ENCODE measurements around the gene STRN3. TPM values are rescaled to one million over a fixed set of nuclear protein-coding genes. Genes with fewer than 3 reads are reported as not detected.
"Not testable (repeated sequence)": the region's sequence is repeated elsewhere in the genome, so short reads cannot be mapped to it uniquely, and the experiment has no call there.

STRN3 gene
- polyA plus RNA-seq, 2 donors, result 7.4 to 9.5 TPM

DNA sequence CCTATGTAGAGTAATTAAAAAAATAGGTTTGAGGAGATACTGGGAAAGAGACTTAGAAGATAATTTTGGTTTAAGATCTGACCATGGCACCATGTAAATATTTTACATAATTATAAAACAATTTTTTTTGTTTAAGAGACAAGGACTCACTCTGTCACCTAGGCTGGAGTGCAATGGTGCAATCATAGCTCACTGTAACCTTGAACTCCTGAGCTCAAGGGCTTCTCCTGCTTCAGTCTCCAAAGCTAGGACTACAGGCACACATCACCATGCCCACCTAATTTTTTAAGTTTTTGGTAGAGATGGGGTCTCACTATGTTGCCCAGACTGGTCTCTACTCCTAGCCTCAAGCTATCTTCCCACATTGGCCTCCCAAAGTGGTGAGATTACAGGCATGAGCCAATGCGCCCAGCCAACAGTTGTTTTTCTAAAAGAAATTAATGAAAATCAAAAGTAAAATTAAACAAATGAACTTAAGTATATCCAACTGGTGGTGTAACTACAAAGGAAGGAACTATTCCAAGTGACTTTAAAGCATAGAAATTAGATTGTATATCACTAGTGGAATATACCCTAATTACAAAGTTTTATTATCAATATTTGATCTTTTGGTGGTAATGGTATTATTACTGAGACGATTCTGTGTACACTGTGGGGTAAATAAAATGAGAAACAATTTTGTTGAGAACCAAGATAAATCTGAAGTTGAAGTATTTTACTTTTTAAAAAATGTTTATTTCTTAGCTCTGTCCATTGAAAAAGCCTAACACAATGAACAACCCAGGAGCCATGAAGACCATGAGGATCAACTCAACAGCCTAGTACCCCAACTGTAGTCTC, 122.7 kb downstream of the STRN3 start:
- Histone ChIP-seq H3K36me3 (ENCODE audit: control insufficient read depth in 2 of 2, insufficient read depth in 2 of 2, low read length in 1 of 2) (peaks cover 0 to 3% of the 10 kb centered on the region in 2 donors), H3K27me3 (ENCODE audit: control insufficient read depth in 1 of 2, insufficient read depth in 2 of 2, low read length in 2 of 2) (no peaks in the 10 kb centered on the region), H3K9me3 (ENCODE audit: control insufficient read depth in 2 of 2, insufficient read depth in 1 of 2, low read depth in 1 of 2, low read length in 1 of 2) (no peaks in the 10 kb centered on the region), H3K4me1 (ENCODE audit: control insufficient read depth in 2 of 2, insufficient read depth in 2 of 2, low read length in 1 of 2) (peaks cover 0 to 2% of the 10 kb centered on the region in 2 donors), H3K4me3 (ENCODE audit: low read depth in 1 of 2, low read length in 2 of 2) (no peak overlapping the region), H3K27ac (ENCODE audit: low read depth in 2 of 2, low read length in 1 of 2) (no peak overlapping the region)
- 93 to 96% methylated on average over 2 of the region's 2 CpGs for WGBS, 2 donors

DNA sequence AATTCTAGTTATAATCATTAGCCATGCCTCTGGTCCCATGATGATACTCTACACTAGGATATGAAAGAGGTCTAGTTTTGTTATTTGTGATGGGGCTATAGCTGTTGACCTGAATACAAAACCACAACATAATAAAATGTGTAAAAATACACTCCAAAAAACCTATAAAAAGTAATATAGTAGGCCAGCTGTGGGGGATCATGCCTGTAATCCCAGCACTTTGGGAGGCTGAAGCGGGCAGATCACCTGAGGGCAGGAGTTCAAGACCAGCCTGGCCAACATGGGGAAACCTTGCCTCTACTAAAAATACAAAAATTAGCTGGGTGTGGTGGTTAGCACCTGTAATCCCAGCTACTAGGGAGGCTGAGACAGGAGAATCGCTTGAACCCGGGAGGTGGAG, 129.1 kb downstream of the STRN3 start:
- not testable (repeated sequence) for H3K27me3 ChIP-seq (ENCODE audit: control insufficient read depth in 1 of 2, insufficient read depth in 2 of 2, low read length in 2 of 2); H3K4me3 ChIP-seq (ENCODE audit: low read depth in 1 of 2, low read length in 2 of 2); H3K4me1 ChIP-seq (ENCODE audit: control insufficient read depth in 2 of 2, insufficient read depth in 2 of 2, low read length in 1 of 2); H3K9me3 ChIP-seq (ENCODE audit: control insufficient read depth in 2 of 2, insufficient read depth in 1 of 2, low read depth in 1 of 2, low read length in 1 of 2); H3K27ac ChIP-seq (ENCODE audit: low read depth in 2 of 2, low read length in 1 of 2); H3K36me3 ChIP-seq (ENCODE audit: control insufficient read depth in 2 of 2, insufficient read depth in 2 of 2, low read length in 1 of 2)
- WGBS, 2 donors, result 81 to 90% methylated on average over 3 of the region's 3 CpGs

DNA sequence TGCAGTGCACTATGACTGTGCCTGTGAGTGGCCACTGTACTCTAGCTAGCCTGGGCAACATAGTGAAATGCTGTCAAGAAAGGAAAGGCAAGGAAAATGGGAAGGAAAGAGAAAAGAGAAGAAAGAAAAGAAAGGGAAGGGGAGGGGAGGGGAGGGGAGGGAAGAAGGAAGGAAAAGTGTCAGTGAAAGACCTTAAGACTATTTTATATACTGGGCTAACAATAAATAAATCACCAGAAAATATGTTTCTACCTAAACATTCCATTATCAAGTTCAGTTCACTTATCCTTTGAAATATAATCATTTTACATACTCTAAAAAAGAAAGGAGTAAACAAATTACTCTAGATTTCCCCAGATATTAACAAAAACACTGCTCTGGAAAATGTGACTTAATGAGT, 129.7 kb downstream of the STRN3 start:
- peaks cover 0 to 2% of the 10 kb centered on the region in 2 donors for H3K4me1 ChIP-seq (ENCODE audit: control insufficient read depth in 2 of 2, insufficient read depth in 2 of 2, low read length in 1 of 2)
- peaks cover 0 to 2% of the 10 kb centered on the region in 2 donors for H3K36me3 ChIP-seq (ENCODE audit: control insufficient read depth in 2 of 2, insufficient read depth in 2 of 2, low read length in 1 of 2)
- no peak overlapping the region for H3K27ac ChIP-seq (ENCODE audit: low read depth in 2 of 2, low read length in 1 of 2)
- H3K9me3 ChIP-seq (ENCODE audit: control insufficient read depth in 2 of 2, insufficient read depth in 1 of 2, low read depth in 1 of 2, low read length in 1 of 2), result no peaks in the 10 kb centered on the region
- no peak overlapping the region for H3K4me3 ChIP-seq (ENCODE audit: low read depth in 1 of 2, low read length in 2 of 2)
- no peaks in the 10 kb centered on the region for H3K27me3 ChIP-seq (ENCODE audit: control insufficient read depth in 1 of 2, insufficient read depth in 2 of 2, low read length in 2 of 2)

DNA sequence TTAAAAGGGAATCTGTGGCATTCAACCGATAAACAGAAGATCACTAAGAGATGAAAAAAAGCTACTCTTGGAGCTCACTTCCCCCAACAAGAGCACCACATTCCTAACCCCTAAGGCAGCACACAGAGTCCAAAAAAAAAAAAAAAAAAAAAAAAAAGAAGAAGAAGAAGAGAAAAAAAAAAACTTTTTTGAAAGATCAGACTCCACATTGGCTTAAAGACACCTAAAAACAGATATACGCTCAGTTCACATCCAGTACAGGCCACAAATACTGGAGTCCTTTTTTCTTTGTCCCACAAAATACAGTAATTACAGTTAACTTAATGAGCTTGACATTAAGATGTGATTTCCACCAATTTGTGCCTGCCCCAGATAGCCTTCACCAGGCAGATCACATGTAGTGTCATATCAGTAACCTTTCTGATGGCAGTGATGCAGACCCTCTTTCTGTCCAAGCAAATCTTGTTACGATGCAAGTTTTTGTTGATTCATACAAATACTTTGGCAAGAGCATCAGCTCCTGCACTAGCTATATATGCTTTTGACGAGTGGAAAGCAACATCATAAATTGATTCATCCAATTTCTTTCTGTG, 131.2 kb downstream of the STRN3 start:
- no peaks in the 10 kb centered on the region for H3K4me1 ChIP-seq (ENCODE audit: control insufficient read depth in 2 of 2, insufficient read depth in 2 of 2, low read length in 1 of 2)
- peaks cover 0 to 2% of the 10 kb centered on the region in 2 donors for H3K36me3 ChIP-seq (ENCODE audit: control insufficient read depth in 2 of 2, insufficient read depth in 2 of 2, low read length in 1 of 2)
- no peak overlapping the region for H3K4me3 ChIP-seq (ENCODE audit: low read depth in 1 of 2, low read length in 2 of 2)
- H3K27me3 ChIP-seq (ENCODE audit: control insufficient read depth in 1 of 2, insufficient read depth in 2 of 2, low read length in 2 of 2), result no peaks in the 10 kb centered on the region
- no peak overlapping the region for H3K27ac ChIP-seq (ENCODE audit: low read depth in 2 of 2, low read length in 1 of 2)
- WGBS, 2 donors, result 87 to 92% methylated on average over 4 of the region's 4 CpGs
- no peaks in the 10 kb centered on the region for H3K9me3 ChIP-seq (ENCODE audit: control insufficient read depth in 2 of 2, insufficient read depth in 1 of 2, low read depth in 1 of 2, low read length in 1 of 2)

DNA sequence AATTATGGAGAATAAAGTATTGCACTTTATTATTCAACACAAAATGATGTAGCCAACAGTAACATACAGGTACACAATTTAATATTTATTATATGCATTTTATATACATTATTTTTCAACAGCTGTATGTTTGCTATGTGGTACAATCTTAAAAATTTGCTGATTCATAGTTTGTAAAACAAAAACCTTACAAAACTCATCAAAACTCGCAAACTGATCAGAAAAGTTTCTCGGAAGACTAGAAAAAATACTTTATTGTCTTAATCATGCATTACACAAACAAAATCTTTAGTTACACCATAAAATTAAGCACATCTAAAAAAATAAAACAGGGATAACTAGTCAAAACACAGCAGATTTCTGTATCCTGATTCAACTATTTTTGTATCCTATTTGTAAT, 132.4 kb downstream of the STRN3 start:
- H3K27ac ChIP-seq (ENCODE audit: low read depth in 2 of 2, low read length in 1 of 2), result no peak overlapping the region
- H3K27me3 ChIP-seq (ENCODE audit: control insufficient read depth in 1 of 2, insufficient read depth in 2 of 2, low read length in 2 of 2), result no peaks in the 10 kb centered on the region
- WGBS, 2 donors, result 96 to 100% methylated on average over 2 of the region's 2 CpGs
- H3K4me1 ChIP-seq (ENCODE audit: control insufficient read depth in 2 of 2, insufficient read depth in 2 of 2, low read length in 1 of 2), result no peaks in the 10 kb centered on the region
- H3K4me3 ChIP-seq (ENCODE audit: low read depth in 1 of 2, low read length in 2 of 2), result no peak overlapping the region
- H3K9me3 ChIP-seq (ENCODE audit: control insufficient read depth in 2 of 2, insufficient read depth in 1 of 2, low read depth in 1 of 2, low read length in 1 of 2), result no peaks in the 10 kb centered on the region
- H3K36me3 ChIP-seq (ENCODE audit: control insufficient read depth in 2 of 2, insufficient read depth in 2 of 2, low read length in 1 of 2), result peaks cover 0 to 2% of the 10 kb centered on the region in 2 donors

DNA sequence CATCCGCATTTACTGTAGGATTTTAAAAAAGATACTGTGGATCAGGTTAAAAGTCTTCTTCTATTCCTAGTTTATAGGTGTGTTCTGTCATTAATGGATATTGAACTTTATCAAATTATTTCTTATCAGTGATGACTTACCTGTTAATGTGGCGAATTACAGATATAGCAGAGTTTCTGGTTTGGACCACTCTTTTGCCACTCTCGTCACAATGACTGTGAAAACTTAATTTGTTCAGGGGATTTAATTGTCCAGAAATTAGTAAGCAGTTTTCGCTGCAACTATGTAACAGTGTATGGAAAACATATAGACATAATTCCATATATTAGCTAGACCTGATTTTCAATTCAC, 137.0 kb downstream of the STRN3 start:
- no peaks in the 10 kb centered on the region for H3K36me3 ChIP-seq (ENCODE audit: control insufficient read depth in 2 of 2, insufficient read depth in 2 of 2, low read length in 1 of 2)
- H3K4me1 ChIP-seq (ENCODE audit: control insufficient read depth in 2 of 2, insufficient read depth in 2 of 2, low read length in 1 of 2), result no peaks in the 10 kb centered on the region
- 72 to 77% methylated on average over 4 of the region's 4 CpGs for WGBS, 2 donors
- H3K9me3 ChIP-seq (ENCODE audit: control insufficient read depth in 2 of 2, insufficient read depth in 1 of 2, low read depth in 1 of 2, low read length in 1 of 2), result no peaks in the 10 kb centered on the region
- no peaks in the 10 kb centered on the region for H3K27me3 ChIP-seq (ENCODE audit: control insufficient read depth in 1 of 2, insufficient read depth in 2 of 2, low read length in 2 of 2)
- H3K27ac ChIP-seq (ENCODE audit: low read depth in 2 of 2, low read length in 1 of 2), result no peak overlapping the region
- H3K4me3 ChIP-seq (ENCODE audit: low read depth in 1 of 2, low read length in 2 of 2), result no peak overlapping the region

DNA sequence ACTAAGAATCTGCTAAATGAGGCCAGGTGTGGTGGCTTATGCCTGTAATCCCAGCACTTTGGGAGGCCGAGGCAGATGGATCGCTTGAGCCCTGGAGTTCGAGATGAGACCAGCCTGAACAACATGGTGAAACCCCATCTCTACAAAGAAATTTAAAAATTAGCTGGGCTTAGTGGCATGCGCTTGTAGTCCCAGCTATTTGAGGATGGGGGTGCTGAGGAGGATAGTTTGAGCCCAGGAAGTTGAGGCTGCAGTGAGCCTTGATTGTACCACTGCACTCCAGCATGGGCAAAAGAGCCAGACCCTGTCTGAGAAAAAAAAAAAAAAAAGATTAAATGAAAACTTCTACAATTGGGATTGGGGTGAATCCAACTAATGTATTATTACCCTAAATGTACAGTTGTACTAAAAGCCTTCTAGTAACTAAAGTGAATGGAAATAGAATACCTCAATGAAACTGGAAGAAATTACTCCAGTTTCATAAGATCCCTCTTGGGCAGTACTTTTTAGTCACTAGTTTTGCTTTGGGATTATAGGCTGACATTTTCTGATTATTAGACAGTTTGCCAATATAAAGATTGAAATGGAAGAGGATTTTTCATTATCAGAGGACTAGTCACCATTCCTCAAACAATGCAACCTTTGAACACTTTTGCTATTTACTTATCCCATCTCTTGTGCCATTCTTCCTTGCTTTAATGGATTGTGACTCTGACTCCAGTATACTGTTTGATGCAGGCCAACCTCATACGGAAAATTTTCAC, 137.5 kb downstream of the STRN3 start:
- H3K4me3 ChIP-seq (ENCODE audit: low read depth in 1 of 2, low read length in 2 of 2), result no peak overlapping the region
- WGBS, 2 donors, result 94 to 96% methylated on average over 5 of the region's 5 CpGs
- H3K36me3 ChIP-seq (ENCODE audit: control insufficient read depth in 2 of 2, insufficient read depth in 2 of 2, low read length in 1 of 2), result no peaks in the 10 kb centered on the region

DNA sequence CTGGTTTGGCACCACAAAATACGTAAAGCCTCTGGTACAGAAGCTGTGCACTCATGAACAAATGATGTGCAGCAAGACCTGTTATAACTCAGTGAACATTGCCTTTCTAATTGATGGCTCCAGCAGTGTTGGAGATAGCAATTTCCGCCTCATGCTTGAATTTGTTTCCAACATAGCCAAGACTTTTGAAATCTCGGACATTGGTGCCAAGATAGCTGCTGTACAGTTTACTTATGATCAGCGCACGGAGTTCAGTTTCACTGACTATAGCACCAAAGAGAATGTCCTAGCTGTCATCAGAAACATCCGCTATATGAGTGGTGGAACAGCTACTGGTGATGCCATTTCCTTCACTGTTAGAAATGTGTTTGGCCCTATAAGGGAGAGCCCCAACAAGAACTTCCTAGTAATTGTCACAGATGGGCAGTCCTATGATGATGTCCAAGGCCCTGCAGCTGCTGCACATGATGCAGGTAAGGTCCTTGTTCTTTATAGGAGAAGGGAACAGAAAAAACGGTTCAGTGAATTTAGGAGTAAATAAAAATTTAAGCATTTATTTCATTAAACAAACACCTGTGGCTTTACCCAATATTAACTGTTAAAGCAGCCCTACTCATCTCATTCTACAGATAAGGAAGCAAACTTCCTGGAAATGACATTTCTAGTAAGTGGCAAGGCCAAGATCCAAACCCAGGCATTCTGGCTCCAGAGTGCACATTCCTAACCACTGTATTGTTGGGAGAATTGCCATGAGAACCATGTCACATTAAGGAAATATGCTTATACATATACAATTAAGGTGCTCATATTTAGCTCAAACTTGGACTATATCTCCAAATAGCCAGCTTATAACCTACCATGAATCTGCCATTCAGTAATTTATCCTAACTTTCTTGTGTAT, 140.1 kb downstream of the STRN3 start:
- no peak overlapping the region for H3K4me3 ChIP-seq (ENCODE audit: low read depth in 1 of 2, low read length in 2 of 2)
- 89% methylated on average over 7 of the region's 7 CpGs for WGBS, 2 donors
- no peaks in the 10 kb centered on the region for H3K27me3 ChIP-seq (ENCODE audit: control insufficient read depth in 1 of 2, insufficient read depth in 2 of 2, low read length in 2 of 2)
- H3K36me3 ChIP-seq (ENCODE audit: control insufficient read depth in 2 of 2, insufficient read depth in 2 of 2, low read length in 1 of 2), result no peaks in the 10 kb centered on the region
- no peaks in the 10 kb centered on the region for H3K4me1 ChIP-seq (ENCODE audit: control insufficient read depth in 2 of 2, insufficient read depth in 2 of 2, low read length in 1 of 2)
- no peak overlapping the region for H3K27ac ChIP-seq (ENCODE audit: low read depth in 2 of 2, low read length in 1 of 2)
- H3K9me3 ChIP-seq (ENCODE audit: control insufficient read depth in 2 of 2, insufficient read depth in 1 of 2, low read depth in 1 of 2, low read length in 1 of 2), result no peaks in the 10 kb centered on the region

More for the DNA sequence above, 137.5 kb downstream of the STRN3 start:
- Histone ChIP-seq H3K4me1 (ENCODE audit: control insufficient read depth in 2 of 2, insufficient read depth in 2 of 2, low read length in 1 of 2) (no peaks in the 10 kb centered on the region), H3K9me3 (ENCODE audit: control insufficient read depth in 2 of 2, insufficient read depth in 1 of 2, low read depth in 1 of 2, low read length in 1 of 2) (no peaks in the 10 kb centered on the region), H3K27me3 (ENCODE audit: control insufficient read depth in 1 of 2, insufficient read depth in 2 of 2, low read length in 2 of 2) (no peaks in the 10 kb centered on the region), H3K27ac (ENCODE audit: low read depth in 2 of 2, low read length in 1 of 2) (no peak overlapping the region)

DNA sequence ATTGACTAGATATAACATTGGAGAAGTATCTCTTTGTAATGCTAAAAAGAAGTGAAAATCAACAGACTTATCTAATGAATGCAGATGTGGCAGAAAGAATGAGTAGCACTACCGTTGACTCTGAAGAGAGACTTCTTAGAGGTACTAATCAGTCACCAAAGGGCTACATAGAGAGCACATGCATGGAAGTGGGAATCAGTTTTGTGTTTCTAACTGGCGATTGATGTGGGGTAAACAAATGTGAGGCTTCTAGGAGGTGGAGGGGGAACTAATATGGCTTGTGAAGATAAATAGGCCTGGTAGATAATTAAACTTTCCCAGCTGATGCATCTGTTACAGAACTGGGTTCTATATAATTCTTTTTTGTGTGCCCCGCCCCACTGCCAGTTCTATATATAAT, 141.3 kb downstream of the STRN3 start:
- Histone ChIP-seq H3K9me3 (ENCODE audit: control insufficient read depth in 2 of 2, insufficient read depth in 1 of 2, low read depth in 1 of 2, low read length in 1 of 2) (no peaks in the 10 kb centered on the region), H3K4me3 (ENCODE audit: low read depth in 1 of 2, low read length in 2 of 2) (no peak overlapping the region), H3K27ac (ENCODE audit: low read depth in 2 of 2, low read length in 1 of 2) (no peak overlapping the region), H3K36me3 (ENCODE audit: control insufficient read depth in 2 of 2, insufficient read depth in 2 of 2, low read length in 1 of 2) (no peaks in the 10 kb centered on the region), H3K27me3 (ENCODE audit: control insufficient read depth in 1 of 2, insufficient read depth in 2 of 2, low read length in 2 of 2) (no peaks in the 10 kb centered on the region), H3K4me1 (ENCODE audit: control insufficient read depth in 2 of 2, insufficient read depth in 2 of 2, low read length in 1 of 2) (no peaks in the 10 kb centered on the region)
- 71 to 73% methylated on average over 3 of the region's 3 CpGs for WGBS, 2 donors
